BE2C (cell line): ENCODE results near the gene RAG2.

Experiments used
- DNase-seq: peaks from one replicate; pipeline ENCODE4 v3.0.0-alpha.2; 2020
- H3K27me3 ChIP-seq: fragments of 250-450 bp; sonication (Bioruptor Pico); 2 replicates; pipeline ENCODE4 v1.5.1; 2020; ENCODE audit warnings: mild to moderate bottlenecking
- H3K36me3 ChIP-seq: fragments of 250-450 bp; sonication (Bioruptor Pico); 2 replicates; pipeline ENCODE4 v1.5.1; 2020; ENCODE audit warnings: mild to moderate bottlenecking
- H3K4me1 ChIP-seq: fragments of 250-450 bp; sonication (Bioruptor Pico); 2 replicates; pipeline ENCODE4 v1.5.1; 2020
- H3K4me3 ChIP-seq: 2 replicates; pipeline ENCODE4 v1.5.1; 2011; ENCODE audit warnings: low read depth, low read length
- H3K9me3 ChIP-seq: fragments of 250-450 bp; sonication (Bioruptor Pico); 2 replicates; pipeline ENCODE4 v1.5.1; 2020
- CTCF ChIP-seq: IDR thresholded peaks from 2 replicates; pipeline ENCODE4 v1.5.1; 2012; ENCODE audit warnings: mild to moderate bottlenecking, low read depth, low read length

RAG2 gene

GRCh38 chr11:36618363-36619047, 20.5 kb upstream of the RAG2 start:
- Histone ChIP-seq H3K4me1 (peaks cover 18% of the 10 kb centered on the region), H3K27me3 (no peaks in the 10 kb centered on the region), H3K36me3 (no peaks in the 10 kb centered on the region), H3K9me3 (no peaks in the 10 kb centered on the region), H3K4me3 (no peak overlapping the region)
- no peak for TF ChIP-seq CTCF
- no peak for DNase-seq

GRCh38 chr11:36617543-36618362, 19.7 kb upstream of the RAG2 start:
- Histone ChIP-seq H3K4me3 (no peak overlapping the region), H3K27me3 (no peaks in the 10 kb centered on the region), H3K36me3 (no peaks in the 10 kb centered on the region), H3K9me3 (no peaks in the 10 kb centered on the region), H3K4me1 (peaks cover 18% of the 10 kb centered on the region)
- no peak for TF ChIP-seq CTCF
- DNase-seq: peak; percentile 12

- H3K4me3 ChIP-seq: no peak overlapping the region
- H3K9me3 ChIP-seq: no peaks in the 10 kb centered on the region
- H3K4me1 ChIP-seq: peaks cover 11% of the 10 kb centered on the region
- TF ChIP-seq CTCF: no peak
- DNase-seq: no peak
- H3K27me3 ChIP-seq: no peaks in the 10 kb centered on the region
- no peaks in the 10 kb centered on the region for H3K36me3 ChIP-seq
Observed at GRCh38 chr11:36615826-36616225, 17.8 kb upstream of the RAG2 start.

- H3K4me3 ChIP-seq: no peak overlapping the region
Observed at GRCh38 chr11:36609383-36609782, 11.3 kb upstream of the RAG2 start.

GRCh38 chr11:36608491-36609199, 10.6 kb upstream of the RAG2 start:
- H3K4me1 ChIP-seq: no peaks in the 10 kb centered on the region
- H3K4me3 ChIP-seq: no peak overlapping the region
- H3K9me3 ChIP-seq: no peaks in the 10 kb centered on the region
- H3K36me3 ChIP-seq: no peaks in the 10 kb centered on the region
- no peak for DNase-seq
- no peak for TF ChIP-seq CTCF
- H3K27me3 ChIP-seq: no peaks in the 10 kb centered on the region

More at GRCh38 chr11:36609383-36609782, 11.3 kb upstream of the RAG2 start:
- TF ChIP-seq CTCF: no peak
- no peaks in the 10 kb centered on the region for H3K27me3 ChIP-seq
- no peaks in the 10 kb centered on the region for H3K36me3 ChIP-seq
- no peaks in the 10 kb centered on the region for H3K9me3 ChIP-seq
- DNase-seq: no peak
- no peaks in the 10 kb centered on the region for H3K4me1 ChIP-seq
